ENCODE results near the gene SESN1.

SESN1 gene

GRCh38 chr6:109028439-109028838, 66.2 kb downstream of the SESN1 start:
- DNase-seq (ENCODE audit: low spot score): no peak

GRCh38 chr6:109027964-109028363, 66.7 kb downstream of the SESN1 start:
- DNase-seq (ENCODE audit: low spot score): no peak

- DNase-seq (ENCODE audit: low spot score): no peak
Measured at GRCh38 chr6:109025639-109026038, 69.0 kb downstream of the SESN1 start.

DNA sequence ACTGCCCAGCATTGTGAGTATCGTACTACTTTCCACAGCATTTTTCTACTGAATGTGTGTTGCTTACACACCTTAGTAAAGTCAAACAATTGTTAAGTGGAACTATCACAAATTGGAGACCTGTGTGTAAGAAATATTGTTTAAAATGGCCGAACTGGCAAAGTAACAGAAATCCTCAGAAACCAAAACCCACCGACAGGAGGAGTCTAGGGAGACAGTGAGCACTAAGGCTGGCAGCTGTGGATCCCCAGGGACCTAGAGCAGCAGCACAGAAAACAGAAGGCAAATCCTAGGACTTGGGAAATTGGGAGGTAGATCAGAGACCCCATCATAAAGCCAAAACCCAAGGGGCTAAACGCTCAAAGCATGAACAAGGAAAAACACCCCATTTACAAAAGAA, 69.9 kb downstream of the SESN1 start:
- DNase-seq (ENCODE audit: low spot score): no peak

GRCh38 chr6:109024368-109024767, 70.3 kb downstream of the SESN1 start:
- no peak for DNase-seq (ENCODE audit: low spot score)

DNA sequence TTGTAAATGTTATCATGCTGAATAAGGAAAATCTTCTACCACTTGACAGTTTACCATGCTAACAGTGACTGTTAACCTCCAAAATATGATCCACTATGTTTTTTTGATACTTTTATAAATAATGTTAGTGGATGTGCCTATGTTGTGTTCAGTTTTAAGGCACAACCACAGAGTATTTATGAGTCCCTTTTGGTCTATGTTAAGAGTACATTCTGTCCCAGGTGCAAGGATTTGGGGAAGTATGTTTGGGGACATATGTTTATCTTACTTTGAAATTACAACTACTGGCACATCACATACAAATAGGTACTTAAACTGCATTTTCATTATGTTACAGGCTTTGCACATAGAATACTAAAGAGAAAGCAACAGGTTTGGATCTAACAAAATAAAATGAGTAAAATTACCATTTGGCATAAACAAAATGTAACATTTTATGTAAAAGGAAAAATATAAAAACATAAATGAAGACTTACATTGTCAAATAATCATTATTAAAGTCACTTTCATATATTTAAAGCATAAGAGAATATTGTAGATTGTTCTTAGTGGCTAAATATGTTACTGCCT, 71.2 kb downstream of the SESN1 start:
- DNase-seq (ENCODE audit: low spot score): no peak

DNA sequence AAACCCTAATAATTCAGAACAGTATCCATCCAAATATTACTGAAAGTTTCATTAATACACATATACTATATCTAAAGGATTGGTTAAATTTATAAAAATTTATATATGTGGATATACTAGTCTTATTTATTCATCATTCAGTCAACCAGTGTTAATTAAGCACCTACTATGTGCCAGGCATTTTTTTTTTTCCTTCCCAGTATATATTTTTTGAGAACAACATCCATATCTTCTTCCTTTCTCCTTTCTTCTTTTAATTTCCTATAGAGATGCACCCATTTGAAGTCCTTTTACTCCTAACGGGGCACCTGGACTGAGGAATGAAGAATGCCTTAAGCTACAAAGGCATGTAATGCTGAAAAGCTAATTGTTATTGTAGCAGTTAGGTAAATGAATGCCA, 72.8 kb downstream of the SESN1 start:
- no peak for DNase-seq (ENCODE audit: low spot score)

GRCh38 chr6:109019911-109020310, 74.7 kb downstream of the SESN1 start:
- DNase-seq (ENCODE audit: low spot score): no peak

DNA sequence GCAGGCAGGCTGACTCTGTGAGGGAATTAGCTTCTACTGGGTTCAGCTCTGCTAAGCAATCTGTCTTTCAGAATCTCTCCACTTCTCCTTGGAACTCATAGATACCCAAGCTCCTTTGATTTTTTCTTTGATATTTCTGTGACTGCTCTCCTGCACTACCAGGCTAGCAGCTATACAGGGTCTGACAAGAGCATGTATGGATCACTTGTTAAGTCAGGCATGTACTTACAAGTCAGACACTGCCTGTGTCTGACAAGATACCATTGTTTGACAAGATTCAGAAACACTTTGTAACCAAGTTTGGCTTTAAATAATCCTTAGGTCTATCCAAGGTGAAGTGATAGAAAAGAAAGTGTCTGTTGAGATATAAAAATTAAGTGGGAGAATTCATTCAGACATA, 79.5 kb downstream of the SESN1 start:
- no peak for DNase-seq (ENCODE audit: low spot score)

DNA sequence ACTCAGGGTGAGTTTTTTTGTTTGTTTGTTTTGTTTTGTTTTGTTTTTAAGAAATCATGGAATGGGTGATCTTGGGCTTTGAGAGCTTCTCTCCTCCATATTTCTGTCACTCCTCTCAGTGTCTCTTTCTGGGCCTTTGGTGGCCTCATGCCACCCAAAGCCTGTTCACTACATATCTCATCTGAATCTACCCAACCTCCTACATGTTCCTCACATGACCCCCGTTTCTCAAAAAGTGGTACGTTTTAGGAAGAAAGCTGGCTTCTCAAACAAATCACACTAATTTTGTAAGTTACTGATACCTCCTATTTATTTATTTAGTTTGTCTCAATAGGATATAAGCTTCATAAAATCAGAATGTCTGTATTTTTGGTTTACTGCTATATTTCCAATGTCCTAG, 80.0 kb downstream of the SESN1 start:
- DNase-seq (ENCODE audit: low spot score): no peak

DNA sequence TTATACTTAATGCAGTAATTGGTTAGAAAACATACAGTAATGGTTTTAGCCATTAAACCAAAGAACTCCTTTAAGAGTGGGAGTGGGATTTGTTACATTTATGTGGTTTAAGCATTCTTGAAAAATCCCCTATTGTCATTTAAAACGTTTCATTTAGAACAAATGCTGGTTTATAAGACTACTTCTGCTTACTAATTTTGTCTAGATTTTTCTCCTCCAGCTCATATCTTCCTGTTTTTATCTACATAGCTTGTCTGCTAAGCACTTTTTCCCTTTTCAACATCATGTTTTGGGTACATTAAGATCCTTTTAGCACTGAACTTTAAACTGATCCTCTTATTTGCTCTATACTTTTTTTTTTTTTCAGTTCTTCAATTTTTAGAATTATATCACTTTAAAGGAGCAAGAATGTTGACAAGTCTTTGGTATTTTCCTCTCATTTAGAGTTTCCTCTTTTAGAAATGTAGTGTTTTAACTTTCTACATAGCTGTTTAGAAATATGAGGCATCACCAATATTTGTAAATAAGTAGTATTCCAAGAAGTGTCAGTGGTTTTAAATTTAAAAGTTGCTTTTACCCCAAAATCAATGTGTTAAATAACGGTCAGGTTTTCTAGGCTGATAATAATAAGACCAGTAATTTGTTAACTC, 80.9 kb downstream of the SESN1 start:
- no peak for DNase-seq (ENCODE audit: low spot score)

- DNase-seq (ENCODE audit: low spot score): no peak
Measured at GRCh38 chr6:109010705-109011102, 83.9 kb downstream of the SESN1 start.

DNA sequence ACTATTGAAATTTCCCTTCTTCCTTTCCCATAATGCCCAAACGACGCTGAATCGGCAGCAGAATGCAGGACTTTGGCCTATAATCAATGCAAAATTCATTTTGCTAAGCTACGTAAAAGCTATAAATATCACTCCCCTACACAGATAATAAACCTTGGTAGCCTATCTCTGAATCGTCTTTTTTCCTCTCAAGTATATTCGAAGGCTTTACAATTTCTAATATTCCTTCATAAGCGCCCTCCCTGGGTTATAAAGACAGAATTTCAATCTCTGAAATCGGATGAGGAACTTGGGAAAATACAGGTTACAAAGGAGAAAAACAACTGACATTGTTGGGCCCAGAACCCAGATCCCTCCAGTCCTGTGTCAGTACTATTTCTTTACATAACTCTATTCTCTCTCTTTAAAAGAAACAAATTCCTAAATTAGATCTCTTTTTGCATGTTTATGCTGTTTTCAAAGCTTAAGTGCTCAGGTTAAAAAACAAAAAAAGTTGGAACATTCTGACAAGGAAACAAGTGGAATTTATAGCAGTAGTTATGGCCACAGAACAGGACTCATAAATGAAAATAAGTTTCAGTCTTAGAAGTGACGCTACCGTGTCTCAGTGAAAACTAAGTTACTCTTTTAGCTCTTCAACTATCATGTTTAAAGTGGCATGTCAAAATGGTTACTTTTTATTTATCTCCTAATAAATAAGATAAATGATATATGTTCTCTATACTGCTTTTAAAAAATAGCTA, 84.5 kb downstream of the SESN1 start:
- no peak for DNase-seq (ENCODE audit: low spot score)

GRCh38 chr6:109009236-109009961, 85.2 kb downstream of the SESN1 start:
- DNase-seq (ENCODE audit: low spot score): peak; percentile 92

GRCh38 chr6:109008537-109009235, 86.0 kb downstream of the SESN1 start:
- DNase-seq (ENCODE audit: low spot score): peak; percentile 31

DNA sequence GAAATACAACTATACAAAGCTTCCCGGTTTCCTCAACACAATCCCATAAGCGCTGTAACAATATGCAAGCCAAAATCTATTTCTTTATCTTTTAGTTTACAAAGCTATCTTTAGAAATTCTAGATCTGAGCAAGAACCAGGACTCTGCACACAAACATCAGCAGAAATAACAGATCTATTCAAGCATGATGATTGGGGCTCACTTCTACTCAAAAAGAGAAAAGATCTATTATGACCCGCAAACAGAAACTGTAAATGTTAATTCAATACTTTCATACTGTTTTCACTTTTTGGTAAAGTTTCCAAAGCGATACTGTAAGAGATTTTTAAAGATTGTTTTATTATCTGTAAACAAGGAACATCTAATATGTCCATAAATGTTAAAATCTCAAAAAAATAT, 86.6 kb downstream of the SESN1 start:
- no peak for DNase-seq (ENCODE audit: low spot score)

GRCh38 chr6:109007521-109007920, 87.1 kb downstream of the SESN1 start:
- DNase-seq (ENCODE audit: low spot score): no peak

DNA sequence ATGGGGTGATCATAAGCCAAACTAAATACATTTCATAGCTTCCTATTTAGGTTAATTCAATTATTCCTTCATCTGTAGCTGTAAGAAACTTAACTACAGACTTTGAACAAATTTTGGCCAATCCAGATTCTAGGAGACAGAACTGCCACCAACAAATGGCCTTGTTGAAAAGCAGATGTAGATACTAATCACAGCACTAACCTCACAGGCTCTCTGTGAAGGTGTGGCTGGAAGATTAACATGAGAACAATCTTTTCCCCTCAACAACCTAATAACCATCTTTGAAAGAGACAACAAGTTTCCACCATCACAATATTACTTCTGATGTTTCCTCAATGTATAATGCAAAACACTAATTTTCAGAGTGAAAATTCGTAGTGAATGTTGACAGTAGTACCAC, 87.8 kb downstream of the SESN1 start:
- no peak for DNase-seq (ENCODE audit: low spot score)

- no peak for DNase-seq (ENCODE audit: low spot score)
Measured at GRCh38 chr6:109002882-109003281, 91.8 kb downstream of the SESN1 start.

DNA sequence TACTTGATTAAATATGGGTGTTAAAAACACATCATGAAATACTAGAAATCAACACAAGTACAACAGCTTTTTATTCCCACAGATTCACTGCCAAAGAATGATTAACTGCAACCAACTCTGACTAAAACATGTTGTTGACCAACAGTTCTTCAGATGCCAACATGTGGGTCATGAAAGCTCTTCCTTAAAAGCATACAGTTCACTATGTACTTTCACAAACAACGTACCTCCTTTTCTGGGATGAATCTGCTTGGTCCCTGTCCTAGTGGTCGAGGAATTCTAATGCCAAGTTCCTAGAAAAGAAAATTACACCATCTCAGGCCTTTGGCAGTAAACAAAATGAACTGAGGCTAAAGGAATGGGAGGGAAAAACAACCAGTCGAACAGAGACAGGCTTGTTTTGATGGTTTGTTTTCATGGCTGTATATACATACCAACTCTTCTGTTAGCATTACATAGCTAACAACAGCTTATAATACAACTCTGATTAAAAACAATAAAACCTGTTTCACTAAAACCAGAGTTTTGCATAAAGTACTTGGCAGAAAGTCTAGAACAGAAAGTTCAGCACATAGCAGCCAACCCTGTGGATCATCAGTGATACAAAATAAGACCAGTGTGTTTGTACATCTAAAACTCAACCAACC, 92.5 kb downstream of the SESN1 start:
- DNase-seq (ENCODE audit: low spot score): no peak

- no peak for DNase-seq (ENCODE audit: low spot score)
Measured at GRCh38 chr6:109001291-109001894, 93.3 kb downstream of the SESN1 start.
